HCT116 (cell line): Measurements from ENCODE around the gene NFATC1. TPM values are rescaled to one million over a fixed set of nuclear protein-coding genes. Genes with fewer than 3 reads are reported as not detected.

Source experiments
- ATAC-seq: fragments of 200-7000 bp; cut with Tn5 transposase; 2 replicates; pipeline ENCODE4 v1.9.1; 2020; ENCODE audit warnings: mild to moderate bottlenecking, moderate library complexity
- BruUV-seq: library from RNA; stranded (reverse); fragments of 400-500 nt; replicated peaks from 2 replicates; lab custom pipeline; 2021; lab: Mats Ljungman, UMichigan
- CTCF ChIA-PET: fragments of 300-600 bp; sonication (Branson Sonifier 250); formaldehyde crosslinking; loops from one replicate; lab custom pipeline; 2021; ENCODE audit warnings: antibody characterized with exemption; lab: Charles Lee
- POLR2A ChIA-PET: fragments of 300-600, 350-600 bp; sonication (Branson Sonifier 250); formaldehyde crosslinking; loops from one replicate; lab custom pipeline; 2021; ENCODE audit warnings: antibody characterized with exemption; lab: Charles Lee
- RAD21 ChIA-PET, 2 experiments: fragments of 300-600 bp; sonication (Branson Sonifier 250); formaldehyde crosslinking; loops; one replicate each; lab custom pipeline; 2023; ENCODE audit warnings: low total read pairs in 2 of 2; ENCODE audit not compliant: uncharacterized antibody in 2 of 2, unreplicated experiment in 2 of 2, low non-redundant PET in 1 of 2; lab: Charles Lee
- DNase-seq: peaks from one replicate; pipeline ENCODE4 v3.0.0-alpha.2; 2010; ENCODE audit warnings: low read depth, low spot score
- H2AFZ ChIP-seq: fragments of 200-600 bp; shearing (Covaris generic), sonication (generic); 2 replicates; pipeline ENCODE4 v1.6.1; 2017; ENCODE audit warnings: low read depth, mixed run types, mixed read lengths, antibody characterized with exemption, low read length; ENCODE audit not compliant: poor library complexity, severe bottlenecking
- H3K27ac ChIP-seq: 2 replicates; pipeline ENCODE4 v1.5.1; 2012; ENCODE audit warnings: low read depth, low read length
- H3K27me3 ChIP-seq: fragments of 200-600 bp; sonication (generic); 2 replicates; pipeline ENCODE4 v1.6.1; 2016; ENCODE audit warnings: mixed run types, low read length, mixed read lengths; ENCODE audit not compliant: insufficient read depth
- H3K36me3 ChIP-seq, 2 experiments: fragments of 200-500 bp in 1 of 2; fragments of 200-600 bp in 1 of 2; sonication (Bioruptor generic) in 1 of 2; sonication (generic) in 1 of 2; 2 replicates each; pipeline versions ENCODE4 v1.5.1 to v1.6.1; 2014 to 2016; ENCODE audit warnings: low read length in 2 of 2, inconsistent platforms in 1 of 2, mixed read lengths in 1 of 2, mixed run types in 1 of 2; ENCODE audit not compliant: insufficient read depth in 2 of 2, control insufficient read depth in 1 of 2
- H3K4me1 ChIP-seq, 2 experiments: fragments of 200-600 bp in 1 of 2; sonication (generic) in 1 of 2; 2 replicates each; pipeline versions ENCODE4 v1.5.1 to v1.6.1; 2012 to 2017; ENCODE audit warnings: low read length in 2 of 2, inconsistent platforms in 1 of 2, mild to moderate bottlenecking in 1 of 2, mixed read lengths in 1 of 2, mixed run types in 1 of 2, moderate library complexity in 1 of 2; ENCODE audit not compliant: insufficient read depth in 2 of 2, control insufficient read depth in 1 of 2
- H3K4me2 ChIP-seq: fragments of 200-600 bp; sonication (generic); 2 replicates; pipeline ENCODE4 v1.6.1; 2017; ENCODE audit warnings: mixed run types, low read length, mixed read lengths
- H3K4me3 ChIP-seq, 2 experiments: fragments of 200-600 bp in 1 of 2; sonication (generic) in 1 of 2; replicated peaks in 1 of 2; 2 replicates each; pipeline ENCODE4 v1.5.1; 2011 to 2016; ENCODE audit warnings: low read length in 2 of 2, control low read depth in 1 of 2, low read depth in 1 of 2, mild to moderate bottlenecking in 1 of 2, mixed read lengths in 1 of 2, mixed run types in 1 of 2
- H3K79me2 ChIP-seq: fragments of 200-600 bp; sonication (generic); 2 replicates; pipeline ENCODE4 v1.6.1; 2017; ENCODE audit warnings: mild to moderate bottlenecking, mixed run types, low read length, moderate library complexity, mixed read lengths; ENCODE audit not compliant: insufficient read depth
- H3K9ac ChIP-seq: fragments of 200-600 bp; sonication (generic); 2 replicates; pipeline ENCODE4 v1.6.1; 2016; ENCODE audit warnings: low read length, mixed read lengths
- H3K9me2 ChIP-seq: fragments of 200-600 bp; sonication (generic), shearing (Covaris generic); 2 replicates; pipeline ENCODE4 v1.6.1; 2017; ENCODE audit warnings: mixed run types, mild to moderate bottlenecking, moderate library complexity; ENCODE audit not compliant: insufficient read depth
- H3K9me3 ChIP-seq, 2 experiments: fragments of 200-500 bp in 1 of 2; fragments of 200-600 bp in 1 of 2; sonication (Bioruptor generic) in 1 of 2; sonication (generic) in 1 of 2; 2 replicates each; pipeline ENCODE4 v1.6.1; 2014 to 2017; ENCODE audit warnings: low read length in 2 of 2, mixed read lengths in 2 of 2, inconsistent platforms in 1 of 2, low read depth in 1 of 2, mild to moderate bottlenecking in 1 of 2, mixed run types in 1 of 2, moderate library complexity in 1 of 2; ENCODE audit not compliant: control insufficient read depth in 1 of 2, insufficient read depth in 1 of 2
- H4K20me1 ChIP-seq: fragments of 200-600 bp; sonication (generic), shearing (Covaris generic); 2 replicates; pipeline ENCODE4 v1.6.1; 2017; ENCODE audit warnings: mixed run types, mild to moderate bottlenecking, moderate library complexity; ENCODE audit not compliant: insufficient read depth
- CBX3 ChIP-seq: IDR thresholded peaks from 2 replicates; pipeline ENCODE4 v1.6.1; 2012; ENCODE audit warnings: low read depth
- CTCF ChIP-seq, 3 experiments: fragments of 200-600 bp in 1 of 3; sonication (generic) in 1 of 3; IDR thresholded peaks in 2 of 3; conservative IDR thresholded peaks in 1 of 3; 2 replicates each; pipeline ENCODE4 v1.5.1; 2012 to 2017; ENCODE audit warnings: low read depth in 2 of 3, low read length in 2 of 3, antibody characterized with exemption in 1 of 3, borderline replicate concordance in 1 of 3, control low read depth in 1 of 3, mild to moderate bottlenecking in 1 of 3, mixed read lengths in 1 of 3, mixed run types in 1 of 3, moderate library complexity in 1 of 3; ENCODE audit not compliant: insufficient read depth in 1 of 3
- ELF1 ChIP-seq: IDR thresholded peaks from 2 replicates; pipeline ENCODE4 v1.6.1; 2012; ENCODE audit warnings: low read depth, borderline replicate concordance
- EZH2 ChIP-seq: fragments of 200-600 bp; sonication (generic); IDR thresholded peaks from 2 replicates; pipeline ENCODE4 v1.6.1; 2017; ENCODE audit warnings: antibody characterized with exemption, mixed run types
- EZH2phosphoT487 ChIP-seq: fragments of 200-600 bp; IDR thresholded peaks from 2 replicates; pipeline ENCODE4 v1.6.1; 2018; ENCODE audit warnings: antibody characterized with exemption, borderline replicate concordance
- JUND ChIP-seq: IDR thresholded peaks from 2 replicates; pipeline ENCODE4 v1.6.1; 2012
- POLR2A ChIP-seq: IDR thresholded peaks from 2 replicates; pipeline ENCODE4 v1.7.0; 2011; ENCODE audit warnings: borderline replicate concordance; ENCODE audit not compliant: insufficient read depth, insufficient read length; ENCODE audit errors: extremely low read depth
- POLR2AphosphoS5 ChIP-seq: IDR thresholded peaks from 2 replicates; pipeline ENCODE4 v1.6.1; 2011; ENCODE audit warnings: mild to moderate bottlenecking, low read depth, low read length, moderate library complexity
- REST ChIP-seq: IDR thresholded peaks from 2 replicates; pipeline ENCODE4 v1.6.1; 2012; ENCODE audit warnings: low read depth
- SP1 ChIP-seq: IDR thresholded peaks from 2 replicates; pipeline ENCODE4 v1.6.1; 2012; ENCODE audit warnings: low read depth
- SRF ChIP-seq: IDR thresholded peaks from 2 replicates; pipeline ENCODE4 v1.6.1; 2012; ENCODE audit warnings: low read depth
- TCF7L2 ChIP-seq: IDR thresholded peaks from 2 replicates; pipeline ENCODE4 v1.7.0; 2011; ENCODE audit warnings: borderline replicate concordance, inconsistent platforms; ENCODE audit not compliant: insufficient read depth, insufficient read length; ENCODE audit errors: extremely low read depth
- ZBTB33 ChIP-seq: IDR thresholded peaks from 2 replicates; pipeline ENCODE4 v1.6.1; 2011; ENCODE audit warnings: mild to moderate bottlenecking, low read length, moderate library complexity; ENCODE audit not compliant: insufficient replicate concordance; ENCODE audit errors: extremely low read depth
- ZFX ChIP-seq: fragments of 450-650 bp; IDR thresholded peaks from 2 replicates; pipeline ENCODE4 v1.6.1; 2017
- intact Hi-C: fragments of 100-400 bp; cut with micrococcal nuclease; formaldehyde crosslinking; loops from 2 replicates; pipeline ENCODE4 v1.10.0; 2022
- total RNA-seq: library from RNA; stranded (reverse); gene quantifications from one replicate; pipeline ENCODE4 v1.2.1, GENCODE V29; 2021; ENCODE audit not compliant: unreplicated experiment

NFATC1 gene
- total RNA-seq, 1 experiment from 2014 or later: 20.8 TPM

- TF ChIP-seq ZBTB33 (no peak), CBX3 (no peak)
- TF ChIP-seq, all 23 proteins: peak for 0
Observed at GRCh38 chr18:79389689-79390088, 6.0 kb upstream of the NFATC1 start (continued).

GRCh38 chr18:79392226-79392625 is 3.5 kb upstream of the NFATC1 start:
- no peak overlapping the region for H2AFZ ChIP-seq
- BruUV-seq: no TSS peak
- H3K4me1 ChIP-seq: peaks cover 8 to 32% of the 10 kb centered on the region in 2 experiments; a peak in 3 of 4 replicates
- no peak for ATAC-seq
- CTCF ChIA-PET: no interaction called here
- RAD21 ChIA-PET: no interaction called here
- intact Hi-C loops: no loop called here
- H3K4me2 ChIP-seq: no peak overlapping the region
- H3K36me3 ChIP-seq: no peaks in the 10 kb centered on the region
- no peaks in the 10 kb centered on the region for H4K20me1 ChIP-seq
- no peaks in the 10 kb centered on the region for H3K9me2 ChIP-seq
- no peaks in the 10 kb centered on the region; the same call in 1 of the 2 replicates for H3K79me2 ChIP-seq
- TF ChIP-seq EZH2phosphoT487 (no peak), CTCF (IDR thresholded peaks at IDR 0.05 in 2 of 3, conservative IDR thresholded peaks at IDR 0.05 in 1 of 3; ENCODE audit: borderline replicate concordance in 1 of 3, insufficient read depth in 1 of 3, low read depth in 2 of 3, low read length in 2 of 3) (no peak), EZH2 (no peak), POLR2AphosphoS5 (no peak), POLR2A (no peak), JUND (no peak), REST (no peak), SRF (no peak), SP1 (no peak), ZFX (no peak), ELF1 (no peak), TCF7L2 (no peak)
- TF ChIP-seq, all 23 proteins: peak for 0
- Histone ChIP-seq H3K27ac (no peak overlapping the region), H3K9me3 (no peaks in the 10 kb centered on the region), H3K9ac (no peak overlapping the region), H3K4me3 (no peak overlapping the region), H3K27me3 (no peaks in the 10 kb centered on the region)
- DNase-seq: no peak
- POLR2A ChIA-PET: no interaction called here
